ENCODE data around the gene ABCC4. TPM values are rescaled to one million over a fixed set of nuclear protein-coding genes. Genes with fewer than 3 reads are reported as not detected.

The ABCC4 gene
- total RNA-seq, 2 experiments from 2014 or later, result 12.2 to 12.9 TPM

DNA sequence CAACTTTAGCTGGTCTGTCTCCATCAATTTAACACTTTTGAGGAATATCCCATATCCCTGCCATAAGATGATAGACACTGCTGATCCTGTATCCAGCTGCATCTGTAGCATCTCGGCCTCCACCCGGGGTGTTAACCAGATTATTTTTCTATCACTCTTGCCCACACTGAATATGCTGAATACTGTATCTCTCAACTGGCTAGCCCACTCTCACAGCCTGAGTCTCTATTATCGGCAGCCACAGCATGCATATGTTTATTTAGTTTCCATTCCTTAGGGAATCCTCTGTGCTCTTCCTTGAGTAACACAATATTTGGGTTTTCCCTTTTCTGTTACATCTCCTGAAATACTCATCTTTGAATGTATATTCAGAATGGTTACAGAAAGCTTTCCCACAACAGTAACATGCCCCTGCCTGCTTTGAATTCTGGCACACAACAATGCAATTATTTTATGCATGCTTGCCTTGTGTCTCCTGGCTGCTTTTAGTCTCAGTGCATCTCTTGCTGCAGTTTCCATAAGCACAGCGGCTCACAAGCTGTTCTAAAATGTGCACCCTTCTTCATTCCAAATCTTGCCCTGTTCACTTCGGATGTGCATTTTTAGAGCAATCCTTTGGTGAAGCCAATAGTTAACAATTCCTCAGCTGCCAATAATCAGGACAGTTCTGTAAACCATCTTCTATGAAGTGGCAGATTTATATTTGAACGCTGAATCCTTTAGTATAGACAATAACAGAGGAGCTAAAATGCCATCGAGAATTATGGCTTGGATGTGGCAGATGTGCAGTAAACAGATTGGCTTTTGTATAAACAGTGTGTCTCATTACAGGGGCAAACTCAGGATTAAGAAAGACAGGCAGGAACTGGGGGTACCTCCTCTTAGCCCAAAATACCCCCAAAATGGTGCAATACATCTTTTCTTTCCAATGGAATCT, 327.0 kb downstream of the ABCC4 start:
- POLR2A ChIA-PET, result no interaction called here

DNA sequence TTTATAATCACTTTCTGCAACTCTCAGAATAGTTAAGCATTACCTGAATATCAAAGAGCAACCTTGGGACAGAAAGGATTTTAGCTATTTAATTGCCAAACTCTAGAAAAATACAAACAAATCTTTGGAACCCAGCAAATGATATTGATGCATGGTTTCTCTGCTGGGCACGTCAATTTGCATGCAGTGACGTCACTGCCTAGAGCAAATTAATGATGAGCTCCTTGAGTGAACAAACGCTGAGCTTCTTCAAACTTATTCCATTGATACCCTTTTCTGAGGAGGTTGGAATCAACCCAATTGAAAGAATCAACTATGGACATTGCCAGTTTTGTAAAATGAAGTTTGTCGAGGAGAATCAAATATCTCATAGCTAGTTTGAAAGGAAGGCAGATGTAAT, 329.0 kb downstream of the ABCC4 start:
- CTCF ChIA-PET, result interaction anchor here (0.7 kb wide), 1 partner anchor 554 kb away, joined by 3 read pairs; no protein-coding TSS in a partner anchor

More for the DNA sequence above, 327.0 kb downstream of the ABCC4 start:
- CTCF ChIA-PET, result no interaction called here

More for the DNA sequence above, 329.0 kb downstream of the ABCC4 start:
- POLR2A ChIA-PET, result no interaction called here
